Retinal pigment epithelial cell (primary cell): Measurements from ENCODE around the gene CALU.

Source experiments
- DNase-seq: peaks from one replicate; pipeline ENCODE4 v3.0.0-alpha.2; 2010; ENCODE audit warnings: low read depth
- H3K4me3 ChIP-seq: 2 replicates; pipeline ENCODE4 v1.5.1; 2011; ENCODE audit warnings: mild to moderate bottlenecking, low read length, control low read depth, moderate library complexity
- CTCF ChIP-seq: conservative IDR thresholded peaks from 2 replicates; pipeline ENCODE4 v1.5.1; 2011; ENCODE audit warnings: low read depth, low read length, control low read depth, inconsistent platforms

Gene CALU

GRCh38 chr7:128757203-128757602 lies 18.0 kb downstream of the CALU start:
- TF ChIP-seq CTCF, result no peak
- no peak for DNase-seq

GRCh38 chr7:128758553-128758952 lies 19.4 kb downstream of the CALU start:
- no peak overlapping the region for H3K4me3 ChIP-seq
- no peak for DNase-seq
- TF ChIP-seq CTCF, result no peak

More at GRCh38 chr7:128757203-128757602, 18.0 kb downstream of the CALU start:
- no peak overlapping the region for H3K4me3 ChIP-seq

GRCh38 chr7:128759242-128759641 lies 20.1 kb downstream of the CALU start:
- no peak for DNase-seq
- no peak overlapping the region for H3K4me3 ChIP-seq
- no peak for TF ChIP-seq CTCF

- DNase-seq, result no peak
- TF ChIP-seq CTCF, result no peak
- no peak overlapping the region for H3K4me3 ChIP-seq
Observed at GRCh38 chr7:128763541-128763940, 24.4 kb downstream of the CALU start.

GRCh38 chr7:128767475-128768110 lies 28.4 kb downstream of the CALU start:
- no peak for DNase-seq

GRCh38 chr7:128770233-128770632 lies 31.1 kb downstream of the CALU start:
- DNase-seq, result no peak

More at GRCh38 chr7:128767475-128768110, 28.4 kb downstream of the CALU start:
- H3K4me3 ChIP-seq, result no peak overlapping the region
- no peak for TF ChIP-seq CTCF

More at GRCh38 chr7:128770233-128770632, 31.1 kb downstream of the CALU start:
- H3K4me3 ChIP-seq, result no peak overlapping the region
- TF ChIP-seq CTCF, result no peak
